Right atrium auricular region (tissue), 2 donors: ENCODE results near the gene ZNF628. TPM values are rescaled to one million over a fixed set of nuclear protein-coding genes. Genes with fewer than 3 reads are reported as not detected.

Experiments used
- DNase-seq: peaks from one replicate; pipeline ENCODE4 v3.0.0-alpha.2; 2019; ENCODE audit warnings: low spot score
- H3K27ac ChIP-seq, 2 donors: fragments of 200-600 bp; sonication (generic); 1 replicate in 1 of 2; 2 replicates in 1 of 2; pipeline ENCODE4 v1.5.1; 2016 to 2019
- H3K27me3 ChIP-seq, 2 donors: fragments of 200-600 bp; sonication (generic); one replicate each; pipeline versions ENCODE4 v1.5.1 to v1.6.0; 2017 to 2019
- H3K36me3 ChIP-seq: fragments of 200-600 bp; sonication (generic); one replicate; pipeline ENCODE4 v1.5.1; 2016
- H3K4me1 ChIP-seq, 2 donors: fragments of 200-600 bp; sonication (generic); one replicate each; pipeline versions ENCODE4 v1.5.1 to v1.6.0; 2017 to 2019
- H3K4me3 ChIP-seq, 2 donors: fragments of 200-600 bp; sonication (generic); 1 replicate in 1 of 2; 2 replicates in 1 of 2; pipeline ENCODE4 v1.5.1; 2017 to 2019; ENCODE audit warnings: mild to moderate bottlenecking in 1 of 2, moderate library complexity in 1 of 2
- H3K9me3 ChIP-seq, 2 donors: fragments of 200-600 bp; sonication (generic); one replicate each; pipeline ENCODE4 v1.5.1; 2019
- total RNA-seq, 2 donors: library from RNA; depleted of rRNA; stranded (reverse); fragments of >200 nt; gene quantifications; one replicate each; pipeline ENCODE4 v1.1.0, GENCODE V29; 2016
- TF ChIP-seq, protein P1 (sequence below), 2 donors: fragments of 200-600 bp; sonication (generic); IDR thresholded peaks; one replicate each; pipeline ENCODE4 v1.5.1; 2019; ENCODE audit warnings: antibody characterized with exemption in 2 of 2

The ZNF628 gene
- total RNA-seq, 2 donors from 2014 or later: 5.6 to 13.2 TPM

DNA sequence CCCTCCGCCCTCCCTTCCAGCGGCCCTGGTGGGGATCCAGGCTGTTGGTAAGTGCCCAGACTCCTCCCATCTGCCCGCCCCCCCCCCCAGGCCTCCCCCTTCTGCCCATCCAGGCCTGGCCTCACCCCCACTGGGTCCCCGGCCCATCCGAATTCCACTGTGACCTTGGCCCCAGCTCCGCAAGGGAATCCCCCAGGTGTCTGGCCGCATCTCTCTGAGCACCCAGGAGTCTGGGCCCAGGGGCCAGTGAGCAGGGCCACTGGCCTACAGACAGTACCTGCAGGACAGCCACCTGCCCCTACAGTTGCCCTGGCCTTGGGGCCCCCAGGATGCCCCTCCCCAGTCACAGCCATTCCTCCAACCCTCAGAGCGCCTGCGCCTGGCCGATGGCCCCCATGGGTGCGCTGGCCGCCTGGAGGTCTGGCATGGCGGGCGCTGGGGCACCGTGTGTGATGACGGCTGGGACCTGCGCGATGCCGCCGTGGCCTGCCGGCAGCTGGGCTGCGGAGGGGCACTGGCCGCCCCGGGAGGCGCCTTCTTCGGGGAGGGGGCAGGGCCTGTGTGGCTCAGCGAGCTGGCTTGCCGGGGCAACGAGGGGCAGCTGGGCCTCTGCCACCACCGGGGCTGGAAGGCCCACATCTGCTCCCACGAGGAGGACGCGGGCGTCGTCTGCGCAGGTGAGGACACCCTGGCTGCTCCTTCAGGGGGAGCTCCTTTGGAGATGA is 12.7 kb downstream of the ZNF628 start:
- no peaks in the 10 kb centered on the region for H3K9me3 ChIP-seq
- H3K27ac ChIP-seq: peak overlapping the region; percentile 89
- no peaks in the 10 kb centered on the region for H3K36me3 ChIP-seq
- no peaks in the 10 kb centered on the region for H3K27me3 ChIP-seq
- DNase-seq: no peak
- peak overlapping the region in 1 of 2 donors; percentile 4 for H3K4me3 ChIP-seq
- peaks cover 0 to 72% of the 10 kb centered on the region in 2 donors for H3K4me1 ChIP-seq
- TF ChIP-seq, protein P1, sequence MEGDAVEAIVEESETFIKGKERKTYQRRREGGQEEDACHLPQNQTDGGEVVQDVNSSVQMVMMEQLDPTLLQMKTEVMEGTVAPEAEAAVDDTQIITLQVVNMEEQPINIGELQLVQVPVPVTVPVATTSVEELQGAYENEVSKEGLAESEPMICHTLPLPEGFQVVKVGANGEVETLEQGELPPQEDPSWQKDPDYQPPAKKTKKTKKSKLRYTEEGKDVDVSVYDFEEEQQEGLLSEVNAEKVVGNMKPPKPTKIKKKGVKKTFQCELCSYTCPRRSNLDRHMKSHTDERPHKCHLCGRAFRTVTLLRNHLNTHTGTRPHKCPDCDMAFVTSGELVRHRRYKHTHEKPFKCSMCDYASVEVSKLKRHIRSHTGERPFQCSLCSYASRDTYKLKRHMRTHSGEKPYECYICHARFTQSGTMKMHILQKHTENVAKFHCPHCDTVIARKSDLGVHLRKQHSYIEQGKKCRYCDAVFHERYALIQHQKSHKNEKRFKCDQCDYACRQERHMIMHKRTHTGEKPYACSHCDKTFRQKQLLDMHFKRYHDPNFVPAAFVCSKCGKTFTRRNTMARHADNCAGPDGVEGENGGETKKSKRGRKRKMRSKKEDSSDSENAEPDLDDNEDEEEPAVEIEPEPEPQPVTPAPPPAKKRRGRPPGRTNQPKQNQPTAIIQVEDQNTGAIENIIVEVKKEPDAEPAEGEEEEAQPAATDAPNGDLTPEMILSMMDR (IDR thresholded peaks at IDR 0.05): no peak

DNA sequence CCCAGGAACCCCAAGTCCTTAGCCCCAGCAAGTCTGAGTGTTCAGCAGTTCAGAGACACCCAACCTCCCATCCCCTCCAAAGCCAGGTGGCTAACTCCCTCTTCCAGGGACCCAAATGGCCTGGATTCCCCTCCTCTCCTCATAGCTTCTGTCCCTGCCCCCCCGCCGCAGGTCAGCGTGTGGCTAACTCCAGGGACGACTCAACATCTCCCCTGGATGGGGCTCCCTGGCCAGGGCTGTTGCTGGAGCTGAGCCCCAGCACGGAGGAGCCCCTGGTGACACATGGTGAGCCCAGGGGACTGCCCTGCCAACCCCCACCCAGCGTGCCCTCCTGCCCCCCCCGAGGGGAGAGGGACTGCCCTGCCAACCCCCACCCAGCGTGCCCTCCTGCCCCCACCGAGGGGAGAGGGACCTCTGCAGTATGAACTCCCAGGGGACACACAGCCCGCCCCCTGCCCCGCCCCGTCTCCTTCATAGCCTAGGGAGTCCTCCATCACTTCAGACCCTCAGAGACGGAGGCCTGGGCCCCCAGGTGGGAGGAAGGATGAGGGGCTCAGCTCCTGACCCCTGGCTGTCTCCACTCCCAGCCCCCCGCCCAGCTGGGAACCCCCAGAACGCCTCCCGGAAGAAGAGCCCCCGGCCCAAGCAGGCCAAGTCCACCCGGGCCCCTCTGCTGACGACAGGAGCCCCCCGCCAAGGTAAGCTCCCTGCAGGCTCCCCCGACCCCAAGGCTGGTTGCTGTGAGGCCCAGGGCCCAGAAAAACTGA is 13.5 kb downstream of the ZNF628 start:
- peaks cover 0 to 65% of the 10 kb centered on the region in 2 donors for H3K4me1 ChIP-seq
- H3K27ac ChIP-seq: no peak overlapping the region
- TF ChIP-seq, protein P1 (IDR thresholded peaks at IDR 0.05): no peak
- no peak for DNase-seq
- no peaks in the 10 kb centered on the region for H3K27me3 ChIP-seq
- no peaks in the 10 kb centered on the region for H3K36me3 ChIP-seq
- H3K4me3 ChIP-seq: no peak overlapping the region
- H3K9me3 ChIP-seq: no peaks in the 10 kb centered on the region

DNA sequence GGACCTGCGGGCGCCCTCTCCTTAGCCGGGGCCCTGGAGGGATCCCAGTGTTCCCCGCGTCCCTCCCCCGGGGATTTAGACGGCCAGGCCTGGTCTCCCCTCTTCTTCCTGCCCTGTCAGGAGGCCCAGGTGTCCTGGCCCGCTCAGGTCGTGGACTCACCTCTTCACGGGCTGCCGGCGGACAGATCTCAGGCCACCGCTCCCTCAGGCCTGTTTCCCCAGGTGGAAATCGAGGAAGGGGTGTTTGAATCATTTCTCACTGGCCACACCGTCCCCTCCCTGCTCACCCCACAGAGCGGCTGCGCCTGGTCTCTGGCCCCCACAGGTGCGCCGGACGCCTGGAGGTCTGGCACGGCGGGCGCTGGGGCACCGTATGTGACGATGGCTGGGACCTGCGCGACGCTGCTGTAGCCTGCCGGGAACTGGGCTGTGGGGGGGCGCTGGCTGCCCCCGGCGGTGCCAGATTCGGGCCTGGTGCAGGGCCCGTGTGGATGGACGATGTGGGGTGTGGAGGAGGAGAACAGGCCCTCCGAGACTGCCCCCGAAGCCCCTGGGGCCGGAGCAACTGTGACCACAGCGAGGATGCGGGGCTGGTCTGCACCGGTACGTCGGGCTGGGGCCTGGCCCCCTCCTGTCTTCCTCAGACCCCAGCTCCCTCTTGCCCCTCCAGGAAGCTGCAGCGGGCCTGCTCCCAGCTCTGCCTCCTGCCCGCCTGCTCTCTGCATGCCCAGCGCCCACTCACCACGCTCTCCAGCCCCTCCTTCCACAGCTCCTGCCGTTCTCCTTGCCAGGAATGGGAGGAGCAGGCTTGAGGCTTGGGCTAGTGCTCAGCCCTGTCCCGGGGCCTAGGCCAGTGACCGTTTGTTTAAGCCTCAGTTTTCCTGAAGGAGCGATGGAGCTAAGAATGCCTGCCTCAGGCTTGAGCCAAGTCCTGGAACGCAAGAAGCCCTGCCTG is 14.3 kb downstream of the ZNF628 start:
- Histone ChIP-seq H3K27me3 (no peaks in the 10 kb centered on the region), H3K4me1 (peaks cover 0 to 56% of the 10 kb centered on the region in 2 donors), H3K27ac (peak overlapping the region; percentile 39 to 56), H3K4me3 (no peak overlapping the region), H3K36me3 (no peaks in the 10 kb centered on the region), H3K9me3 (no peaks in the 10 kb centered on the region)
- TF ChIP-seq, protein P1 (IDR thresholded peaks at IDR 0.05): no peak
- DNase-seq: no peak

DNA sequence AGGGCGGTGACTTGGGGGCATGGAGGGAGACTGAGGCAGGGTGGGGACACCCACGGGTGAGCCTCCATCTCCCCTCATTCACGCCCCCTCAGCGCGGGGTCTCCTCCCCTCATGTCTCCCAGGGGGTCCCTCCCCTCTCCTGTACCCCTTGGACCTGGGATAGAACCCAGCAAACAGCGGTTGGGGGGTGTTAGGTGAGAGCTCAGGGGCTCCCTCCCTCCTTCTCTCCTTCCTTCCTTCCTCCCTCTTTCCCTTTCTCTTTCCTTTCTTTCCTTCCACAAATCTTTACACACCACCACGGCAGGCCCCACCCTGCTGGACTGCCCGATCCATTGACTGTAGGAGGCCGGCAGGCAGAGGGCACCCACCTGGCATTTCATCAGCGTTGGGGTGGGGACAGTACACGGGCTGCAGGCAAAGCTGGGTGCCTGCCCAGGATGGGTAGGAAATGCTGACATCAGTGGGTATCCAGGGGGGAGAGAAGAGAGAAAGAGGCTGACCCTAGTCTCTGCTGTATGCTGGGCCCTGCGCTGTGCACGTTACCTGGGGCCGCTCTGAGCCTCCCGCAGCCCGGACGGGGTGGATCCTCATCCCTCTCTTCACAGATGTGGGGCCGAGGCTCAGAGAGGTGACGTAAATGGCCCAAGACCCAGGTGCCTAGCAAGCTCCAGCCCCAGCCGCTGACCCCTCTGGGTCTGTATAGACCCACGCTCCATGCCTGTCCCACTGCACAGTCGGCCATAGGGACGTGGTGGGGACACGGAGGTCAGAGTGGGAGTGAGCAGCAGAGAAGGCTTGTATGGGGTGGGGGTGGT is 15.3 kb downstream of the ZNF628 start:
- Histone ChIP-seq H3K27ac (peak overlapping the region; percentile 39 to 56), H3K36me3 (no peaks in the 10 kb centered on the region), H3K4me1 (peaks cover 0 to 46% of the 10 kb centered on the region in 2 donors), H3K27me3 (no peaks in the 10 kb centered on the region), H3K4me3 (no peak overlapping the region), H3K9me3 (no peaks in the 10 kb centered on the region)
- DNase-seq: no peak
- TF ChIP-seq, protein P1 (IDR thresholded peaks at IDR 0.05): no peak
